HG02763 (cell line): ENCODE results near the gene IRF2BP2.
A peak's percentile ranks its signal among the peaks of the same experiment; 100 is the strongest.

Source experiments
- ATAC-seq: cut with Tn5 transposase; IDR thresholded peaks from one replicate; pipeline ENCODE4 v1.9.1; 2021; ENCODE audit warnings: mild to moderate bottlenecking, moderate library complexity; ENCODE audit not compliant: unreplicated experiment

Gene IRF2BP2

DNA sequence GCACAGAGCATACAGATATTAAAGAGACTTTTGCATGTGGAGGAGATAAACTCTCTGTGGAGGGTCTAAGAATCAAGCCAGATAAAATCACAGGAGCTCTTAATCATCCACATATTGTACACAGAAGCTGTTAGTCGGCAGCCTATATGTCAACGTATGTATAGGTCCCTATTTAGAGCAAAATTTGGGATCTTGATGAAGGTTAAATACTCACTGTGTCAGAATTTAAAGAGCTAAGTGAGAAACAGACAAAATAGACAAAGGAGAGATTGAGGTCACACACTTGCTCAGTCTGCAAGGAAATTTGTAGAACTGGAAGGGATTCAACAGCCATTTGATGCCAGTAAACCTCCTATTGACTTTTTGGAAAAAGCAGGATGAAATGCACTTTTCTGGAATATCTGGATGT, 4.1 kb upstream of the IRF2BP2 start:
- no peak for ATAC-seq

DNA sequence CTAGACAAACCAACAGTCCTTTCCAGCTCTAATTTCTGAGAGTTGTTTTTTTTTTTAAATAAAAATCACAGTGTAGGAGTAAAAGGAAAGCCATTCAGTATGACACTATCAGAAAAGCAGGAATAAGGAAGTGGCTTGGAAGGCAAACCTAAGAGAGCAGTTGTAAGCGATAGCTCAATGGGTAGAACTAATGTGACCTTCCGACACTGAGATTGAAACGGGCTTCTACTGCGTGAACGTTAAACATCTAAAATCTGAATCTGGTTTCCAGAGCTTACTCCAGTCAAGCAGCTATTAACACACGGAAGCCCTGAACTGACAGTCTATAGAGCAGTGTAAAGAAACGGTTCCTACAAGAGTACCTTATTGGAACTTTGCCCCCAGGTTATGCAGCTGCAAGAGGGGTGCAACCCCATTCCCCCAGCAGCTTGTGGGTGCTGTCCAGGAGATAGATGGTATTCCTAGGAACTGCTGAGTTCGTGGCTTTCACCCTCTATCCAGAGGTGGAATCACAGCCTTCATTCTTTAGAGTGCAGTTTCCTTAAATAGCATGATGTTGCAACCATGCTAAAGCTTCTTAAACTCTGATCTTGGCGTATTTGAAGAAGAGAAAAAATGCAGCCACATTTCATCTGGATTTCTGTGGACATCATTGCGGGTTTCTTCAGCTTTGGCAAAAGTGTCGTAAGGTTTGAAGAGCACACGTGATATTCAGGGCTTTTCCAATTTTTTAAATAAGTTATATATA, 3.3 kb upstream of the IRF2BP2 start:
- ATAC-seq, result no peak

DNA sequence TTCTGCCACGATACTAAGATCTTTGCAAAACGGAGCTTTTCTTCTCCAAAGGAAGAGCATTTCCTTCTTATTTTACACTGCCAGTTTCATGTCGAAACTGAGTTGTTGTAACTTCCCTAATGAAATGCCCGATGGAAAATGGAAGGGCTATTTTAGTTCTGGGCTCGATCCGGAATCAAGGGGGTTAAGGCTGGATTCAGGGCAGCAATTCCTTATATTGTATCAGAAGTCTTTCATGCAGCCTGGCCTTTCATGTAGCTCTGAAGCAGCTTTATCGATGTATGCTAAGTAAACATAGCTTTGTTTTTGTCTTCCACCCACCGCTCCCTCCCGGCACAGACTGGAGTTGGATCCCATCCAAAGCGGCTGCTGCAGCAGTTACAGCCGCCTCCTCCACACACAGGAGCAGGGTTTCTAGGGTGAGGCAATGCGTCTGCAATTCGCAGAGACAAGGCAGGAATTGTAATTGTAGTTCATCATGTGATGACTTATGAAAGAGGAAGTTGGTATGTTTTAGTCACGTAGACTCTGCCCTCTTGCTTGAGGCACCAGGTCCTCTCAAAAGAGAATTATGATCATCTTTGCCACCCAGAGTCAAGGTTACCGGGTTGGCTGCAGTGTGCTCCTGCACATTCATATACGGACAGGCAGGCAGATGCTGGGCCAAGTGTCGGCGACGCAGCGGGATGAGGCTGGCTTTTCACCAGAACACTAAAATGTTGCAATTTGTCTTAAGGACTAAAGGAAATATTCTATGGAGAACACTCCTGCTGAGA, 2.6 kb upstream of the IRF2BP2 start:
- ATAC-seq, result peak; percentile 21

DNA sequence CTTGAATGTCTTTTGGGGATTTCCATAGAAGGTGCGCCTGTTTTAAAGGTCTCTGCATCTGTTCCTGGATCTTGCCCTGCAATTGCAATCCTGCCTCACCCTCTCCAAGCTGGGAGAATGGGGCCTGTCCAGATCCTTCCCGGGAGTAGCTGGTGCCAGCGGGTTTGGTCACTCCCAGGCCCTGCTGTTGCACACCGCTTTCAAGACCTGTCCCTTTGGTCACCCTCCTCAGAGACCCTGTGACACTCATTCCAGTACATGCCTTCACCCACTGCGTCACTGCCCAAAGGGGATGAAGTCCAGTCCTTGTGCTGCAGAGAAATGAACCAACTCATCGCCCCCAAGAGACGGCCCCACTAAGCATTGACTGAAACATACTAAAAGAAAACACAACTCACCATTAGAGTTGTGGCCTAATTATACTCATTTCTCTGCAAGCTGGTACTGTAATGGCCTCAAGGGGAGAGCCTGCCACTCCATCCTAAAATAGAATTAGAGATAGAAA, 1.9 kb upstream of the IRF2BP2 start:
- no peak for ATAC-seq

DNA sequence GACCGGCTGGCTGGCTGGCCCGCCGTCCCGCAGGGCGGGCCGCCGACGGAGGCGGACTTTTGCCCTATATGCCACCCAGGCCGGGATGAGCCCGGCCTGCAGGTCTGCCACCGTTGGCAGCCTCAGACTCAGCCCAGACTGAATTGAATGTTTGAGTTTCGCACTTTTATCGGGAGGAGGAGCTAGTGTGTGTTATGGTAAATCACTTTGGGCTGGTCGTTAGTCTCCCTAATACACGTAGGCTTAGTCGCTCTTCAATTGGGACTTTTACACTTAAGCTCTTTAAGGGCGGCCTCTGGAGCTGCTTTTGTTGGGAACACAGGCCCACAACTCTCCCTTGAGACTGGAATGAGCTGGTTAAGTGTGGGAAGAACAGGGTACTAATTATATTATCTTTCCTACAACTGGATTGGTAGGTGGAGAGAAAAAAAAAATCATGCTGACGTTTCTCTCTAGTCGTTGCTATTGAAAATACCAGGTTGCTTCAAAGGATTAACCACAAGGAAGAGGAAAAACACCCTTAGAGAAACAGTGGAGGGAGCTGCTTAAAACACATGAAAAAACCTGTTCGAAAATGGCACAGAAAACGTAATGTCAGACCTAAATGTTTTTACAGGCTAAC, 1.4 kb upstream of the IRF2BP2 start:
- ATAC-seq, result peak; percentile 18

DNA sequence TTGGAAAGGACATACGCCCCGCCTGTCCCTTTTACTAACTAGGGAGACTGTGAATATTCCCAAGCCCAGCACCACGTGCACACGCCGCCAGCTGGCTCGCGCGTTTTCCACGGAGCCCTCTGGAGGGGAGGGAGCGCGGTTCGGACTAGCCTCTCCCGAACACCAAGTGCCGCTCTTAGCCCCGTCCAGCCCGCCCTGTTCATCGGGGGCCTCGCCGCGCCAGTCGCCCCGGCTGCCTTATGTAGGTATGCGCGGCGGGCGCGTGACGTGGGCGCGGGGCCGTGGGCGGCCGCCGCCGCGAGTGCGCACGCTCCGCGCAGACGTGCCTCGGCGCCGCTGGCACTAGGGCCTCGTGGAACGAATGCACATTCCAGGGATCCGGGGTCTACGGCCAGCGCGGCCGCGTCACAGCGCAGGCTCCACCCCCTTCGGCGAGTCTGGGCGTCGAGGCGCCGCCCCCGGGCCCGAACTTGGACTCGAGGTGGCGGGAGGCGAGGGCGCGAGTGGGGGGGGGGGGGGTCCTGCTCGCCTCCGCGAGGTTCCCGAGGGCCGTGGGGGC, 767 bp upstream of the IRF2BP2 start:
- peak; percentile 47 for ATAC-seq

DNA sequence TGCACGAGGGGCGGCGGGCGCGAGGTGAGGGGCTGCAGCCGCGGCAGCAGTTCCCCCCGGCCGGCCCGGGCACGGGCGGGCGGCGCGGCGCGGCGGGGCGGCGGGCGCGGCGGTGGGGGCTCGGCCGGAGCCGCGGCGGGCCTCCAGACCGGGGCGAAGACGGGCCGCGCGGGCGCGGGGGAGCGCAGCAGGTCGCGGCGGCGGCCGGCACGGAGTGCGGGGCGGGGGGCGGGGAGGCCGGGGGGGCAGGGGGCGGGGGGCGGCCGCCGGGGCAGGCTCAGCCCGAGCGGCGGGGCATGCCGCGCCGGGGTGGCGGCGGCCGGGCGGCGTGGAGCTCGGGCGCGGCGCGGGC, 311 bp downstream of the IRF2BP2 start:
- ATAC-seq, result no peak

DNA sequence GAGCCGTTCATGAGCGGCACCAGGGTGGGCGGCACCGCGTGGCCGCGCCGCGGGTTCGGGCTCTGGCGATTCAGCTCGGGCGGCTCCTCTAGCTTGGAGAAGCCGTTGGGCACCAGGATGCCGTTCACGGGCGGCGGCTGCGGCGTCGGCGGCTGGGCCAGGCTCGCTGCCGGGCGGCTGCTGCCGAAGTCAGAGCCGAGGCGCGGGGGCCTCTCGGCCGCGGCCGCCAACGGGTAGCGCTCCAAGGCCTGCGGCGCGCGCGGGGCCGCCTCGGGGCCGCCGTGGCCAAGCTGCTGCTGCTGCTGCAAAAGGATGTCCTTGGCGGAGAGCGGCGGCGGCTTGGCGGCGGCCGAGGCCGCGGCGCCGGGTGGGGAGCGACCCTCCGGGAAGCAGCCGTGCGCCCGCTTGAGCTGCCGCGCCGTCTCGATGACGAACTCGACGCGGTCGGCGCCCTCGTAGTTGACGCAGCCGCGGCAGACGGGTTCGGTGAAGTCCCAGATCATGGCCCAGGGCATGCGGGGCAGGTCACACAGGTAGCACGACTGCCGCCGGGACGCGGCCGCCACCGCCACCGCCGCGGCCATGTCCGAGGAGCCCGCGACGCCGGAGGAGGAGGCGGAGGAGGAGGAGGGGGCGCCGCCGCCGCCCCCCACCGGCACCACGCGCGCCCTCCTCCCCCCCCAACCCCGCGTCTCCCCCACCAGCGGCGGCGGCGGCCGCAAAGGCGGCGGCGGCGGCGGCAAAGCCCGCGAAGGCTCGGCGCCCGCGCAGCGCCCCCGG, 877 bp downstream of the IRF2BP2 start:
- no peak for ATAC-seq

DNA sequence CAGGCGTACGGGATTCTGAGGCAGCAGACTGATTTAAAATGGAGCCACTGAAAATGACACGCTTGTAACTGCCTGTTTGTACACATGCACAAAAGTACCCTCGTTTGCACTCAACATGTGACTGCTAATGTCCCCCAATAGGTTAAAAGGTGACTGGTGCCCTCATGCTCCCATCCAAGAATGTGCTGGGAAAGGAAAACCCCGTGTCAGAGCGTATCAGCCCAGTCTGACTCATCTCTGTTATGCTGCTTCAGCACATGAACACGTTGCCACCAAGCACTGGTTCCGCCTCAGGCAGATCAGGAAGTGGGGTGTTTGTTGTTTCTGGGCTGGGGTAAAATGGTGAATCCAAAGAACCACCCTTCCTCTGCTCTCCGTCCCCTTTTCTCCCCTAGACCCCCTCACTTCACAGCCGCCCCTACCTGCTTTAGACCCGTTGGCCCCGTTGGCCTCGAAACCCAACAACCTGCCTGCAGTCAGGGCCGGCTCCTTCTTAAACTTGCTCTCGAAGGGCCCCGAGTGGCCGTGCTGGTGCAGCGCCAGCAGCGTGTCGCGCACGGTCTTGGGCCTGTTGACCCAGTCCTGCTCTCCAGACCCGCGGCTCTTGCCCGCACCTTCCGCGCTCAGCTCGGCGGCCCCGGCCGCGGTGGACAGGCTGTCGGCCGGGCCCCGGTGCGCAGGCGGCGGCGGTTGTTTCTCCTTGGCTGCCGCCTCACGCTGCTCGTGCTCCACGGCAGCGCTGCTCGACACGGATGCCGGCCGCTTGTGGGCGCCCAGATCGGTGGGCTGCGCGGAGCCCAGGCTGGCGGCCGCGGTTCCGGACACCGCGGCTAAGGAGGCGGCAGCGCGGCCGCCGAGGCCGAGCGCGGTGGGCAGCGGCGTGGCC, 1.7 kb downstream of the IRF2BP2 start:
- peak; percentile 14 for ATAC-seq

DNA sequence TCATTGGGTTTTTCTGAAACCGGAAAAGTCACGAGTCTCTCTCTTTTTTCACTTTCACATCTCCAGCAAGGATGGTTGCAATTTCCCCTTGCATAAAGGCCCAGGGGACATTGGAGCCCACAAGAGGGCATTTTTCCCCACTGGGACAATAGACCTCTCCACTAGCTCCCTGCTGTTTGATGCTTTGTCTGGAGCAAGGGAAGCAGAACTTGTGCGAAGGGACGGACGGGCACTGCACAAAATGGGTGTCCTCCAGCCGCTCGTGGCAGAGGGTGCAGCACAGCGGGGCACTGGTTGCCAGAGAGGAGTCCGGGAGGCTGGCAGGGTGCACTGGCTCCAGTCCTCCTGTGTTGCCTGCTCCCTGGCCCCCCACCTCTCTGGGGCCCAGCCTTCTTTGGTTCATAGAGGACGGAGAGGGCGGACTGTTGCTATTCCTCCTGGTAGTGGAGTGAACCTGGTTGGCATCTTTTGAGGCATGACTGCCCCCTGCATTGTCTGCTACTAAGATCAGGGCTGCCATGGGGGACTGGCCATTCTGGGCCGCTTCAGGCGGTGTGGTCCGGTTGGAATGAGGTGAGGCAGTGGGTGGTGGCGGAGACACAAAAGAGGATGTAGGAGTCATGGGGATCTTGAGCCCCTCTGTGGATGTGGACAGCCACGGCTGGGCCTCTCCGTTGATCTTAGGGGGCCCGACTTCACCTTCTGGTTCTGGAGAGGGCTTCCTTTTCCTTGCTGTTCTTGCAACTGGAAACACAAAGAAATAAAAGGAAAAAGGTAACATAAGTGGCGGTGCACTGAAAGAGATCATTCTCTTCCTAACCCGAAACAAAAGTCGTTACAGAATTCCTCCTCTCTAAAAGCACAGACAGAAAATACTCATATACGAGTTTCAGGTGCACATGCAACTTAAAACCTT, 2.6 kb downstream of the IRF2BP2 start:
- no peak for ATAC-seq

DNA sequence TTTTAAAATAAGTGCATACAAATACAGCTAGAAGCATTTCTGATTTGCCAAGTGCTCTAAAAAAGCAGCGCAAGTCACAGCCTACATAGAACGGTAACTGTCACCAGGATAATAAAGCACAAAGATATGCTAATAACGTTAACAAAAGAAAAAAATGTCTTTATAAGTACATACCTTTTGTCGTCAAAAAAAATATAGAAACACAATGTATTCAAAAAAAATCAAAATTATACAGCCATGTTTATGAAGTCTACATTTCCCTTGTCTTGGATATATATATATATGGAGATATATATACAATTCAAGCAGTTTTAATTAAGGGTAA, 3.2 kb downstream of the IRF2BP2 start:
- ATAC-seq, result no peak

DNA sequence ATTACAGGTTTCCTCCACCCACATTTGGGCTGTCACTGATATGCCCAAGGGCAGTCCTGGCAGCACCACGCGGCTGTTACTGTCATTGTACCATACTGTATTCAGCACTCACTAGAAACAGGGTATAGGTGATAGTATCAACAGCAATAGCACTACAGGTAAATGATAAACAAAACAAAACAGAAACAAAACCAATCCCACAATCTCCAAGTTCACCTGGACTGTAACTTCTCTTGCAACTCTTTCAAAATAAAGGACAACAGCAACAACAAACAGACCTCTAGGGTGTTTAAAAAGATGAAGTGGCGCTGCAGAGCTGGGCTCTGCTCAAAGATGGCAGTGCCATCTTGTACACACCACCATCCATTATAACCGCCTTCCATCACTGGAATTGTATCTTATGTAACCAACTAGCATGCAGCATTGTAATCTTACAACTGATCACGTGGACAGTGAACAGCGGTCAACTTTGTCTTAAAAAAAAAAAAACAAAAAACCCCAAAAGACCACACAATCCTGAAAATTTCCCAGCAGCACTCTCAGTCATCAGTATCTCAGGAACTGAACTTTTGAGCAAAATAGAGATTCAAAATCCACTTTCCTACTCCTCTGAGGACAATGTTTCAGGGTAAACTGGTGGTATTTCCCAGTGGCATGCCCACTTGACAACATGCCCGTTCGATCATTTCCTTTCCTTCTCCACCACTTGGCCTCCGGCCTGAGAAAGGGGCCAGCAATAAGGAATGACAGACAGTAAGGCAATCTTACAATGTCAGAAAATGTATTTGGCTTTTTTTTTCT, 3.8 kb downstream of the IRF2BP2 start:
- no peak for ATAC-seq

DNA sequence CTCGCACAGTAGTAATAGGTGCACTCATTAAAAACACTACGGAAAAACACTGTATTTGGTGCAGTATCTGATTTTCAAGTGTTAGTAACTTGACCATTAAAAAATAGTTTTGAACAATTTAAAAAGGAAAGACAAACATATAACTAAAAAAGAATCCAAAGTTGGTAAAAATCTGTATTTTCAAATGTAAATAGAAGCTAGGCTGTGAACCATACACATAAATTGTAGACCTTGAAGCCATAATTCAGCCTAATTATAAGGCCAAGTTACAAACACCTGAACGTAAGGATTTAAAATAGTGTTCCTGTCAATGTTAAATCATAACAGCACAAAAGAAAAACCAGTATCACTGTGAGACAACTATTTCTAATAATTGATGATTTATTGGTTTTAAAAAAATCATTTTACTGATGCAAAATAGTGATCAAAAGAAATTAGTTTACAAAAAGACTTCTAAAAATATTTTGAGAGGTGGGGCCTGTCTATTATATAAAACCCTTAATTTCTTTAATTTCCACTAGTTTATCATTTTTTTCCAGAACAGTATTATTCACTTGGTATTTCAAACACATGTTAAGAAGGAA, 4.5 kb downstream of the IRF2BP2 start:
- ATAC-seq, result no peak

DNA sequence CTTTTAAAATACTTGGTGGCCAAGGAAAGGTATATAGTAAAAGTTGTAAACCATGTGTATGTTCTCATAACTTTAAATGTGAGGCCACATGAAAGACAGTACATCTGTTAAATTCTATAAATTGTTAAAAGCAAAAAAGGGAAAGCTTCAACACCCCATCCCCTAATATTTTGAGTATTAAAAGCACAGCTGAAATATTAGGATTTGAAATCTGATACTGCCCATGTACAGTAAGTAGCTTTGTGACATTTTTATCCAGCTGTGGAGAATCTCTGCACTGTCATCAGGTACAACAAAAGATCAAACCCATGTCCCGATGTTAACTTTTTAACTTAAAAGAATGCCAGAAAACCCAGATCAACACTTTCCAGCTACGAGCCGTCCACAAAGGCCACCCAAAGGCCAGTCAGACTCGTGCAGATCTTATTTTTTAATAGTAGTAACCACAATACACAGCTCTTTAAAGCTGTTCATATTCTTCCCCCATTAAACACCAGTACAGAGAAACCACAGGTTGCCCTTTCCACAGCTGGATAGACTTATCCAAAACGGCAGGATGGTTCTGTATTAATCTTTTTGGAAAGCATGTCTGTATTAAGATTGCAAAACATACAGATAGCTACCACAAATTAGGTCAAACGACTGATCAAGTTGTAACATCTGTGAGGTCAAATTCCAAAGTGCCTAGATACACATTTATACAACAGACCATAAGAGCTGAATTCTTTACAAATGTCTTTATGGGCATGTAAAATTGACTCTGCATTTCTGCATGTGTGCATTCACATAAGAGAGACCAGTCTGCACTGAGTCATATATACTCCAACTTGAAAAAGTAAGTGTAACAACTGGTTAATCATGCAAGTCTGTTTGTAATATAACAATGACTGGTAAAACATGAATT, 5.2 kb downstream of the IRF2BP2 start:
- ATAC-seq, result no peak

DNA sequence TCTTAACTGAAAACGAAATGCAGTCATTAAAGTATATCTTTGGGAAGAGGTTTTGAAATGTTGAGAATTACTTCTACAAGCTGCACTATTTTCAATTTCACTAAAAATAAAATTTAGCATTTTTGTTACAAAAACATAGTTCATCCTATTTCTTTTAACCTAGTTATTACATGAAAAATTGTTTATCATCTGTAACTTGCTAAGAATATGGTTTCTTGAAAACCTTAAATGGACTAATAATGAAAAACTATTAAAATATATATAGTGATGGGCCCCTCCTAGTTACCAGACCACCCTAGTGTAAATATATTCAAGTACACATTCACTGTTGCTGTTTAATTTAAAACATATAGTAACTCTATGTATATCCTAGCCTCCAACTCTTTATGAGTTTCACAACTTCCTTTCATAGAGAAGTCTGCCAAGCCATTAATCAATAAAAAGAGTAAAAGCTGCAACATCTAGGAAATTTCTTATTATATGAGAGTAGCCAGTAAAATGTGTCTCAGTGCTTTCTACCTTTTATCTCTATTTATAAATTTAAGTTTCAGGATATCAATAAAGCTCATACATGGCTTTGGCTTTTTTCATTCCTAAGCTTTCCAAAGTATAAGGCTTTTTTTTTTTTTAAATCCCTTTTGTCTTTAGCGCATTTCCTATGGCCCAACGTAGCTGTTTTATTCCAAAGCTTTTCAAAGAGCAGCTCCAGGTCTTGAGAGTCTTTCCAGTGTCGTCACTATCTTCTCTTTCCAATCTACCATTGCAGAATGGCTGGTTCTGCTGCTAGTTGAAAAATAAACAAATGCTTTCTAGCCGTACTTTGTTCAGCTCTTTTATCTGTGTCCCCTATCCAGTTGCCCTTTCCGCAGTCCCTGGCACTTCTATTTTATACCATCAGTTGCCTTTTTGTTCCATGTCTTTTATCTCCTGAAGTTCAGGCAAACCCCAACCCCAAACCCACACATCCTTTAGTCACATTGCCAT, 6.5 kb downstream of the IRF2BP2 start:
- ATAC-seq, result no peak
